Suprapubic skin (tissue), 4 donors: ENCODE measurements around the gene C20orf202. TPM values are rescaled to one million over a fixed set of nuclear protein-coding genes. Genes with fewer than 3 reads are reported as not detected.
"Not testable (repeated sequence)": the region's sequence is repeated elsewhere in the genome, so short reads cannot be mapped to it uniquely, and the experiment has no call there.

Experiments used
- DNase-seq, 2 donors: peaks; one replicate each; pipeline ENCODE4 v3.0.0-alpha.2; 2019; ENCODE audit warnings: low spot score in 2 of 2
- H3K27ac ChIP-seq: fragments of 200-600 bp; sonication (generic); one replicate; pipeline ENCODE4 v1.5.1; 2019
- H3K27me3 ChIP-seq: fragments of 200-600 bp; sonication (generic); one replicate; pipeline ENCODE4 v1.5.1; 2019
- H3K36me3 ChIP-seq: fragments of 200-600 bp; sonication (generic); one replicate; pipeline ENCODE4 v1.5.1; 2019
- H3K4me1 ChIP-seq: fragments of 200-600 bp; sonication (generic); one replicate; pipeline ENCODE4 v1.5.1; 2019
- H3K4me3 ChIP-seq: fragments of 200-600 bp; sonication (generic); one replicate; pipeline ENCODE4 v1.5.1; 2019; ENCODE audit warnings: mild to moderate bottlenecking
- H3K9me3 ChIP-seq: fragments of 200-600 bp; sonication (generic); one replicate; pipeline ENCODE4 v1.5.1; 2019
- CTCF ChIP-seq, 2 donors: fragments of 200-600 bp in 1 of 2; fragments of 450-650 bp in 1 of 2; sonication (generic) in 1 of 2; IDR thresholded peaks; one replicate each; pipeline ENCODE4 v1.5.1; 2016 to 2019; ENCODE audit warnings: antibody characterized with exemption in 2 of 2, mild to moderate bottlenecking in 1 of 2, moderate library complexity in 1 of 2
- EP300 ChIP-seq: sonication (generic); formaldehyde crosslinking; IDR thresholded peaks from one replicate; pipeline ENCODE4 v1.6.1; 2017; ENCODE audit warnings: antibody characterized with exemption
- POLR2A ChIP-seq, 2 donors: fragments of 450-650 bp; IDR thresholded peaks; one replicate each; pipeline ENCODE4 v1.6.1; 2017; ENCODE audit warnings: antibody characterized with exemption in 2 of 2, mild to moderate bottlenecking in 2 of 2, moderate library complexity in 2 of 2
- POLR2AphosphoS5 ChIP-seq, 3 donors: sonication (generic); formaldehyde crosslinking; IDR thresholded peaks; one replicate each; pipeline ENCODE4 v1.6.1; 2017; ENCODE audit warnings: antibody characterized with exemption in 3 of 3
- WGBS: methylation state at CpG from one replicate; pipeline ENCODE4 v1.1.5; 2018; 5-methylcytosine and 5-hydroxymethylcytosine counted together
- total RNA-seq, 4 donors: library from RNA; depleted of rRNA; stranded (reverse); fragments of >200 nt; gene quantifications; one replicate each; pipeline ENCODE4 v1.1.0, GENCODE V29; 2016

C20orf202 gene
- total RNA-seq, 4 donors from 2014 or later, result 0.89 to 0.97 TPM; not detected in 2

- H3K36me3 ChIP-seq, result no peaks in the 10 kb centered on the region
Observed at GRCh38 chr20:1242099-1242498, 38.8 kb downstream of the C20orf202 start.

GRCh38 chr20:1242530-1242929, 39.3 kb downstream of the C20orf202 start:
- Histone ChIP-seq H3K4me1 (no peaks in the 10 kb centered on the region), H3K4me3 (no peak overlapping the region), H3K9me3 (no peaks in the 10 kb centered on the region), H3K27ac (no peak overlapping the region), H3K27me3 (peaks cover 17% of the 10 kb centered on the region), H3K36me3 (no peaks in the 10 kb centered on the region)
- TF ChIP-seq CTCF (IDR thresholded peaks at IDR 0.05), result no peak
- no peak for TF ChIP-seq POLR2AphosphoS5 (IDR thresholded peaks at IDR 0.05)
- TF ChIP-seq EP300, result no peak
- TF ChIP-seq POLR2A (IDR thresholded peaks at IDR 0.05), result no peak
- WGBS, result 51% methylated on average over 2 of the region's 2 CpGs
- no peak for DNase-seq

More at GRCh38 chr20:1242099-1242498, 38.8 kb downstream of the C20orf202 start:
- no peak for DNase-seq
- Histone ChIP-seq H3K9me3 (no peaks in the 10 kb centered on the region), H3K27ac (no peak overlapping the region), H3K27me3 (peaks cover 21% of the 10 kb centered on the region), H3K4me3 (no peak overlapping the region), H3K4me1 (no peaks in the 10 kb centered on the region)
- TF ChIP-seq CTCF (IDR thresholded peaks at IDR 0.05) (no peak), POLR2A (IDR thresholded peaks at IDR 0.05) (no peak), POLR2AphosphoS5 (IDR thresholded peaks at IDR 0.05) (no peak), EP300 (no peak)
- WGBS, result 86% methylated on average over 3 of the region's 3 CpGs

DNA sequence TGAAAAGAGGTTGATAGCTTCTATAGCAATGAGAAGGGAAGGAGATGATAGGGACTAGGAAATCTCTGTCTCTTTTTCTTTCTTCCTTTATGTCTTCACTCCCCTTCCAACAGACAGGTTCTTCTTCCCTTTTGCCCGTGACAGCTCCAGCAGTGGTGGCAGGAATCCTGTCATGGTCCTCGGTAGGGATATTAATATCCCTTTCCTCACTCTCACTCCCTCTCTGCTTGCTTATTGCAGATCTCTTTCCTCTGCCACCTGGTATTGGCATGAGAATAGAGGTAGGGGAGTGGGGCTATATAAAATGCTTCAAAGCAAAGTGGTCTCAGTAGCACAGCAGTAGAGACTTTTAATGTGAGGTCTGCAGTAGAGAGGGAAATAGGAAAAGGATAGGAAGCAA, 42.3 kb downstream of the C20orf202 start:
- no peak for DNase-seq
- H3K4me1 ChIP-seq, result no peaks in the 10 kb centered on the region
- WGBS, result 41% methylated on average over 2 of the region's 2 CpGs
- H3K27me3 ChIP-seq, result peaks cover 17% of the 10 kb centered on the region
- TF ChIP-seq CTCF (IDR thresholded peaks at IDR 0.05) (no peak), EP300 (no peak), POLR2AphosphoS5 (IDR thresholded peaks at IDR 0.05) (no peak), POLR2A (IDR thresholded peaks at IDR 0.05) (no peak)
- no peak overlapping the region for H3K27ac ChIP-seq
- no peaks in the 10 kb centered on the region for H3K36me3 ChIP-seq
- H3K4me3 ChIP-seq, result no peak overlapping the region
- H3K9me3 ChIP-seq, result no peaks in the 10 kb centered on the region

DNA sequence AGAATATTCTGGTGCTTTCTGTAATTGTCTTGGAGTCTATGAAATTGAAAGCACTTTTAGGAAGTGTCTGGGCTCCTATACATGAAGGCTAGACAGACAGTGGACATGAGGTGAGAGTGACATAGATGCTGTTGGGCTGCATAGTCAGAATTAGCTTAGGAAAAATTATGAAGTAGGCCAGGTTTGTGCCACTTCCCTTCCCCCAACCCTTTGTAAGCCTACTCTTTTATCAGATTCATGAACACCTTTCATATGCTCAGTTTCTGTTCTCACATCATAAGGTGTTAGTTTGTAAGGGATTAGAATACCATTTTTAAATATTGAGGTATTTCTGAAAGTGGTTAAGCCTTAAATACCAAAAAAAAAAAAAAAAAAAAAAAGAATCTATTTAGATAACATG, 44.4 kb downstream of the C20orf202 start:
- Histone ChIP-seq H3K4me3 (no peak overlapping the region), H3K27ac (no peak overlapping the region), H3K9me3 (no peaks in the 10 kb centered on the region), H3K4me1 (no peaks in the 10 kb centered on the region), H3K36me3 (no peaks in the 10 kb centered on the region), H3K27me3 (peaks cover 4% of the 10 kb centered on the region)
- no peak for TF ChIP-seq CTCF (IDR thresholded peaks at IDR 0.05)
- TF ChIP-seq EP300, result no peak
- TF ChIP-seq POLR2A (IDR thresholded peaks at IDR 0.05), result no peak
- TF ChIP-seq POLR2AphosphoS5 (IDR thresholded peaks at IDR 0.05), result no peak
- DNase-seq, result no peak

GRCh38 chr20:1250282-1250681, 47.0 kb downstream of the C20orf202 start:
- H3K4me3 ChIP-seq, DNase-seq, H3K27ac ChIP-seq, H3K36me3 ChIP-seq, H3K9me3 ChIP-seq, H3K4me1 ChIP-seq: not testable (repeated sequence)
- H3K27me3 ChIP-seq, result peaks cover 23% of the 10 kb centered on the region
- WGBS, result 100% methylated on average over 2 of the region's 2 CpGs

GRCh38 chr20:1252416-1252815, 49.2 kb downstream of the C20orf202 start:
- TF ChIP-seq EP300 (no peak), POLR2AphosphoS5 (IDR thresholded peaks at IDR 0.05) (no peak), POLR2A (IDR thresholded peaks at IDR 0.05) (no peak)
- H3K36me3 ChIP-seq, result no peaks in the 10 kb centered on the region
- H3K27ac ChIP-seq, result no peak overlapping the region
- no peak overlapping the region for H3K4me3 ChIP-seq
- WGBS, result 71% methylated on average over 3 of the region's 3 CpGs
- no peak for DNase-seq
- no peaks in the 10 kb centered on the region for H3K9me3 ChIP-seq
- H3K4me1 ChIP-seq, result no peaks in the 10 kb centered on the region
- peaks cover 29% of the 10 kb centered on the region for H3K27me3 ChIP-seq
